Chondrocyte (in vitro differentiated cells): ENCODE results near the gene TTLL6. TPM values are rescaled to one million over a fixed set of nuclear protein-coding genes. Genes with fewer than 3 reads are reported as not detected.
A peak's percentile ranks its signal among the peaks of the same experiment; 100 is the strongest.

Source experiments
- DNase-seq: peaks from one replicate; pipeline ENCODE4 v3.0.0; 2021; ENCODE audit warnings: mixed read lengths, low spot score
- H3K27ac Mint-ChIP-seq: one replicate; pipeline ENCODE4 v1.8.0; 2021; ENCODE audit warnings: mild to moderate bottlenecking, moderate library complexity, mixed read lengths; ENCODE audit not compliant: unreplicated experiment
- H3K27me3 Mint-ChIP-seq: 2 replicates; pipeline ENCODE4 v1.8.0; 2021; ENCODE audit warnings: low read depth, mixed read lengths
- H3K36me3 Mint-ChIP-seq: 2 replicates; pipeline ENCODE4 v1.8.0; 2021; ENCODE audit warnings: low read depth, mixed read lengths
- H3K4me1 Mint-ChIP-seq: 2 replicates; pipeline ENCODE4 v1.8.0; 2021; ENCODE audit warnings: low read depth, mild to moderate bottlenecking, mixed read lengths
- H3K4me3 Mint-ChIP-seq: one replicate; pipeline ENCODE4 v1.8.0; 2021; ENCODE audit warnings: mild to moderate bottlenecking, moderate library complexity, mixed read lengths; ENCODE audit not compliant: unreplicated experiment
- H3K9me3 Mint-ChIP-seq: 2 replicates; pipeline ENCODE4 v1.8.0; 2021; ENCODE audit warnings: low read depth, mixed read lengths
- long read RNA-seq: library from polyadenylated mRNA; stranded (forward); transcript quantifications from one replicate; pipeline ENCODE4 v2.0.0, GENCODE V29; 2021
- total RNA-seq: library from RNA; stranded (reverse); gene quantifications from 3 replicates; pipeline ENCODE4 v1.2.1, GENCODE V29; 2021
- TF ChIP-seq, protein P1 (sequence below): fragments of 200-600 bp; sonication (generic); IDR thresholded peaks from 2 replicates; pipeline ENCODE4 v1.5.0; 2021; ENCODE audit warnings: antibody characterized with exemption, mild to moderate bottlenecking, moderate library complexity

Gene TTLL6
- not detected in 3 replicates for total RNA-seq
- long read RNA-seq, partial matches to known transcripts: 1 of 1 reads
- long read RNA-seq, other reads (novel, unspliced or antisense): 0 of 1 reads

DNA sequence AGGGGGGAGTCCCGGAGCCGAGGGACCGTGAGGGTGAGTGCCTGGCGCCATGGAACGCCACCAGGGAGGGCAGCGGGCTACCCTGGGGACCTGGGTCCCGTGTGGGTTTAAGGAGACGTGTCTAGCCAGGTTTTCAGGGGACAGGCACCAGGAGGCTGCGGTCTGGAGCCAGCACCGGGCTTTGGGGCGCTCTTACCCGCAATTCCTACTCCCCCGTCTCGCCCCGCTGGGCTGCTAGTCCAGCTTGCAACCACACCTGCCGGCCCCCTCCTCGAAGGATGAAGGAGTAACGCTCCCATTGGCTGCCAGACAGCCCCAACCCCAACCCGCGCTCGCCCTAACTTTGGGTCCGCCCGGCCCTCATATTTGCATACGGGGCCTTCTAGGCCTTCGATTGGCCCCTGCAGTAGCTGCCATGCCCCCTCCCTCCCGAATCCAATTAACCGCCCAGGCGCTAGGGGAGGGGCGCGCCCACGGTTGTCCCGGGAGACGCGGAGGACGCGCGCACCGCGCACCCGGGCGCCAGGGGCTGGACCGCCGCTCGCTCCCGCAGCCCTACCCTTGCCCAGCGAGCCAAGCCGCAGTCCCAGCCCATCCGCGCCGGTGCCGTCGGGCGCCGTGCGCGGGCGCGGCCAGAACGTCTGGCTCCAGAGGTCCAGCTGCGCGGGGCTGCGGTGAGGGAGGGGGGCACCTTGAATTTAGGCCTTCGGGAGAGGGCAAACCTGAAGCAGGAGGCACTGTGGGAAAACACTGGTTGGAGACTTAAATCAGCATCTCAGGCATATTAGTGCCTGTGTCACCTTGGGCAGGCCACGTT is at the start of gene TTLL6:
Gene TTLL6, minus strand, starts transcription at position 456 of the 817 bp plus-strand sequence. Its CDS starts 157 bp downstream, at position 299.
- Mint-ChIP-seq H3K4me1 (peaks cover 11% of the 10 kb centered on the region), H3K4me3 (peak within 1 kb of the TSS; percentile 60), H3K27me3 (peaks cover 36% of the 10 kb centered on the region), H3K9me3 (no peaks in the 10 kb centered on the region), H3K36me3 (no peaks in the 10 kb centered on the region), H3K27ac (no peak within 1 kb of the TSS)
- DNase-seq: peak; percentile 93
- TF ChIP-seq, protein P1, sequence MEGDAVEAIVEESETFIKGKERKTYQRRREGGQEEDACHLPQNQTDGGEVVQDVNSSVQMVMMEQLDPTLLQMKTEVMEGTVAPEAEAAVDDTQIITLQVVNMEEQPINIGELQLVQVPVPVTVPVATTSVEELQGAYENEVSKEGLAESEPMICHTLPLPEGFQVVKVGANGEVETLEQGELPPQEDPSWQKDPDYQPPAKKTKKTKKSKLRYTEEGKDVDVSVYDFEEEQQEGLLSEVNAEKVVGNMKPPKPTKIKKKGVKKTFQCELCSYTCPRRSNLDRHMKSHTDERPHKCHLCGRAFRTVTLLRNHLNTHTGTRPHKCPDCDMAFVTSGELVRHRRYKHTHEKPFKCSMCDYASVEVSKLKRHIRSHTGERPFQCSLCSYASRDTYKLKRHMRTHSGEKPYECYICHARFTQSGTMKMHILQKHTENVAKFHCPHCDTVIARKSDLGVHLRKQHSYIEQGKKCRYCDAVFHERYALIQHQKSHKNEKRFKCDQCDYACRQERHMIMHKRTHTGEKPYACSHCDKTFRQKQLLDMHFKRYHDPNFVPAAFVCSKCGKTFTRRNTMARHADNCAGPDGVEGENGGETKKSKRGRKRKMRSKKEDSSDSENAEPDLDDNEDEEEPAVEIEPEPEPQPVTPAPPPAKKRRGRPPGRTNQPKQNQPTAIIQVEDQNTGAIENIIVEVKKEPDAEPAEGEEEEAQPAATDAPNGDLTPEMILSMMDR: no peak

DNA sequence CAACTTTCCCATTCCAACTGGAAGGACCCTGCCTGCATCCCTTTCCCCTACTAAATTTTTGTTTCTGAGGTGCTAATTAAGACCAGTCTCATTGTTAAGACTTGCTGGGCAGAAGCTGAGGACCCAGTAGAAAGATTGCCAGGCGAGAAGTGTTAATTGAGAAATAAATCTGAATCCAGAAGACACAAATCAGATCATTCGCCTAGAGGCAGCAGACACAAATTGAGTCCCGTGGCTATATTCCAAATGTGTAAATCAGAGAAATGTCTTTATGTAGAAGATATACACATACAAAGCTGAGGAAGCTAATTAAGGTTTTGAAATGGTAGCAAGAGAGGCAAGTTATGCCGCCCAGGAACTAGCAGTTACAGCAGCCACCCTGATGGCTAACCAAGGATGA is 43.4 kb upstream of the TTLL6 start:
- H3K36me3 Mint-ChIP-seq: peaks cover 53% of the 10 kb centered on the region
- no peak for DNase-seq
- H3K4me3 Mint-ChIP-seq: no peak overlapping the region
- H3K27ac Mint-ChIP-seq: no peak overlapping the region
- no peaks in the 10 kb centered on the region for H3K9me3 Mint-ChIP-seq
- H3K27me3 Mint-ChIP-seq: no peaks in the 10 kb centered on the region
- TF ChIP-seq, protein P1: no peak
- H3K4me1 Mint-ChIP-seq: no peaks in the 10 kb centered on the region

DNA sequence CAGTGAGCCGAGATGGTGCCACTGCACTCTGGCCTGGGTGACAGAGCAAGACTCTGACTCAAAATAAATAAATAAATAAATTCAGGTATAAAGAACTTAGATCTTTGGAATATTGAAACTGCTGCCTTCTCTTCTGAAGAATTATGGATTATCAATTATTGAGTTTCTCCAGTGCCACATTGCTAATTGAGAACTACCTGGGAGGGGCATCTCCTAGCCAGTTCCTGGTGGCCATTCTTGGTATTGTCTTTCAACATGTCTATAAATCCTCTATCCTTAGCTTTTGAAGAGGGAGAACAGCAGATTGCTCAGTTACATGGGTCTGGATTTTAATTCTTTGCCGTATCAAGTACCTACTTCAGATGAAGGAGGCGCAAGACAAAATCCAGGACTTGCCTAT is 43.0 kb upstream of the TTLL6 start:
- Mint-ChIP-seq H3K4me3 (no peak overlapping the region), H3K27ac (no peak overlapping the region), H3K9me3 (no peaks in the 10 kb centered on the region), H3K4me1 (no peaks in the 10 kb centered on the region), H3K36me3 (peaks cover 51% of the 10 kb centered on the region), H3K27me3 (no peaks in the 10 kb centered on the region)
- DNase-seq: no peak
- TF ChIP-seq, protein P1: peak; percentile 46

DNA sequence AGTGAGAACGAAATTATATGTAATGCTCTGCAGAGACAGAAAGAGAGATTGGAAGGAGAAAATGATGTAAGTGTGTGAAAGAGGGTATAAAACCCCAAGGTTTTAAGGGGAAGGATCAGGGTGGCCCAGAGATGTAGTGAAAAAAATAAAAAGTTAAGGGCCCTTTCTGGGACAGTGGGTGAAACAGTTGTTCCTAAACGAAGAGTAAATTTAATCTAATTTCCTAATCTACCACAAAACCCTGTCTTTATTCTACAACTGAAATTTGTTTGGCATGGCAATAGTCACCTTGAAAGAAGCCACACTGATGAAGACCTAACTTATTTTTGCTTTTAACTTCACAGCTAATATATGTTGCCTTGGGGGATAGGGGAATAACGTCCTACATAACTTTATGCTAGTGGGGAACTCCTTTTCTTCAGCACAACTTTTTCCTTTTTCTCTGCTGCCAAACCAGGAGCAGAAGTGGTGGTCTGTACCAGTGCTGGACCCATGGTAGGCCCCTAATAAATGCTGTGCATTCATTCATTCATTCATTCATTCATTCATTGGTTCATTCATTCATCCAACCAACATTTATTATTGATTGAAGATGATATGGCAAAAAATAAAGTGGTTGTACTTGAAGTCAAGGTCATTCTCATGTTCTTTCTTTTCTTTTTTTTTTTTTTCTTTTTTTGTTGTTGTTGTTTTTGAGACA is 39.2 kb upstream of the TTLL6 start:
- Mint-ChIP-seq H3K36me3 (peaks cover 35% of the 10 kb centered on the region), H3K4me1 (peaks cover 2% of the 10 kb centered on the region), H3K4me3 (no peak overlapping the region), H3K9me3 (no peaks in the 10 kb centered on the region), H3K27me3 (no peaks in the 10 kb centered on the region), H3K27ac (no peak overlapping the region)
- TF ChIP-seq, protein P1: no peak
- DNase-seq: no peak

DNA sequence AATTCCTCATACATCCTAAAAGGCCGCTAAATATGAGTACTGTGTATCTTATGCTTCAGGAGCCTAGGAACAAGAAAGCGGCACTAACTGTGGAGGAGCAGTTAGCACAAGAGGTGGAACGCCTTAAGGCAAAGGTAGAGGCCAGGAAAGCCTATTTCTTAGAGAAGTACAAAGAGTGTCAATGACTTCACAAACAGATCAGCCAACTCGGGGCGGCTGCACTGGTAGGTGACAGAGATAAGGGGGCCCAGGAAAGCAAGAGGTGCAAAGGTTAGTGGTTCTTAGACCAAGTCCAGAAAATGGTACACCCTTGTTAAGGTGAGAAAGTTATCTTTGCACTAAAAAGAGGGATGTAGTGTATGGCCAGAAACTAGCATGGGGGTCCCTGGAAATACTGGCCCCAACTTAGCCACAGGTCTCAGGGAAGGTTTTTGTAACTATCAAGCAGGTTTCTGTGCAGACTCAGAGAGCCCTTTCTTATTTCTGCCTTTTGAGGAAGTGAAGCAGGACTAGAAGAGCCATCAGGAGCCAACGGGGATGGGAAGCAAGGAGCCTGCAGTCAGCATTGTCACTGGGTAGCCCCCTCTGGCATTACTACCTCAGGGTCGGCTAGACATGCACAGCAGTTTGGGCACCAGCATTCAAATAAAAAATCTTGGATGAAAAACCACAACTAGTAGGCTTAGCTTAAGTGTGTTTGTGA is 37.9 kb upstream of the TTLL6 start:
- Mint-ChIP-seq H3K4me1 (peaks cover 2% of the 10 kb centered on the region), H3K27ac (no peak overlapping the region), H3K36me3 (peaks cover 32% of the 10 kb centered on the region), H3K27me3 (no peaks in the 10 kb centered on the region), H3K4me3 (no peak overlapping the region), H3K9me3 (no peaks in the 10 kb centered on the region)
- no peak for DNase-seq
- TF ChIP-seq, protein P1: no peak
